Suppressor macrophage treated with lipopolysaccharide for 4 hours (primary cell): Measurements from ENCODE around the gene SEMA6B.
"Not testable (repeated sequence)": the region's sequence is repeated elsewhere in the genome, so short reads cannot be mapped to it uniquely, and the experiment has no call there.

Experiments
- DNase-seq: peaks from one replicate; pipeline ENCODE4 v3.0.0-alpha.2; 2020

Gene SEMA6B

DNA sequence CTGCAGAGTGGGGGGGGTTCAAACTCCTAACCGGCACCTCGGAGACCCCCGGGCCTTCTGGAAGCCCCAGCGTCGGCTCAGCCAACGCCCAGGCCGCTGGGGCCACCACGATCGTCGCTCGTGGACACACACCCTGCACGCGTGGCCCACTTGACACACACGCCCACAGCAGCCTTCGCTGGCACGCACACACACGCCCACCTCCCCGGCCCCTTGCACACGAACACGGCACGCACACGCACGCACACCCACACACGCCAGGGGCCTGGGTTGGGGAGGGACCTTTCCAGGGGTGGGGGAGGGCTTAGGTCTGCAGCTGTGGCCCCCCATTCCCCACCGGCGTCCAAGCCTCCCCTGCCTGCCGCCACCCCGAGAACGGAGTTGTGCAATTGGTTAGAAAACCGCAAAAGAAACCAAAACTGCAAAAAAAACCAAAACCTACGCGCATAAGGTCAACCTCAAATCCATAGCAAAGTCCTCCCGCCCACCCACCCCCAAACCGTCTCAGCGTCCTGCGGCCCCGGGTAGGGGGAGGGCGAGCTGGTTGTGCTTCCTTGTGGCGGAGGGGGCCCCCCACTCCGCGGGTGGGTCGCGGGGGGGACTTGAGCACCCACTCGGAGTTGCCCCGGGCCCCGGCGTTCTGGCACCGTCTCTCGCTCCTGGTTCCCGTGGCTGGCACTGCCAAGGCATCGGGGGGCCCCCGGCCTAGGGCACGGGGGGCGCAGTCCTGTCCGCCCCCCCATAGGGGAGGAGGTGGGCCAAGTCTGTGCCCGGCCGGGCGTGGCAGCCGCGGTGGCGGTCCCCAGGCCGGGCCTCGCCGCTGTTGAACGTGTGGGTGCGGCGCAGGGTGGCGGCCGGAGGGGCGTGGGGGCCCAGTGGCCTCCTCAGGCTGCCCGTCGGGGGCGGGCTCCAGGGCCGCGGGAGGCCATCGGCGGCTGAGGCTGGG, 16.3 kb downstream of the SEMA6B start:
- DNase-seq: peak; percentile 90

DNA sequence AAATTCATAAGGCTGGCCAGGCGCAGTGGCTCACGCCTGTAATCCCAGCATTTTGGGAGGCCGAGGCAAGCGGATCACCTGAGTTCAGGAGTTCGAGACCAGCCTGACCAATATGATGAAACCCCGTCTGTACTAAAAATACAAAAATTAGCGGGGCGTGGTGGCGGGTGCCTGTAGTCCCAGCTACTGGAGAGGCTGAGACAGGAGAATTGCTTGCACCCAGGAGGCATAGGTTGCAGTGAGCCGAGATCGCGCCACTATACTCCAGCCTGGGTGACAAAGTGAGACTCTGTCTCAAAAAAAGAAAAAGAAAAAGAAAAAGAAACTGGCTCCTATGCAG, 17.7 kb downstream of the SEMA6B start:
- not testable (repeated sequence) for DNase-seq

DNA sequence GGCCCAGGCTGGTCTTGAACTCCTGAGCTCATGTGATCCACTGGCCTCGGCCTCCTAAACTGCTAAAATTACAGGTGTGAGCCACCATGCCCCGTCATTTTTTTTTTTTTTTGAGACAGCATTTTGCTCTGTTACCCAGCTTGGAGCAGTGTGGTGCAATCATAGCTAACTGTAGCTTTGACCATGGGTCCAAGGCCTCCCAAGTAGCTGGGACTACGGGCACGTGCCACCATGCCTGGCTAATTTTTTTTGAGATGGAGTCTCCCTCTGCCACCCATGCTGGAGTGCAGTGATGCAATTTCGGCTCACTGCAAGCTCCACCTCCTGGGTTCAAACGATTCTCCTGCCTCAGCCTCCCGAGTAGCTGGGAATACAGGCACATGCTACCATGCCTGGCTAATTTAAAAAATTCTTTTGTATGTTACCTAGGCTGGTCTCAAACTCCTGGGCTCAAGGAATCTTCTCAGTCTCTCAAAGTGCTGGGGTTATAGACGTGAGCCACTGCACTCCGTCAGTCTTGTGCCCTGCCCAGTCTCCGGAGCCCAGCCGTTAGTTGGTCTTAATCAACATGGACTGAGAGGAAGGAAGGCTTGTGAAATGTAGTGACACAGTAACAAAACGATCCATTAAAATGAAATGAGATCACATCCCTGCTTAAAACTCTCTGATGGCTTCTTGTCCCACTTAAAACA, 18.2 kb downstream of the SEMA6B start:
- DNase-seq: peak; percentile 85

DNA sequence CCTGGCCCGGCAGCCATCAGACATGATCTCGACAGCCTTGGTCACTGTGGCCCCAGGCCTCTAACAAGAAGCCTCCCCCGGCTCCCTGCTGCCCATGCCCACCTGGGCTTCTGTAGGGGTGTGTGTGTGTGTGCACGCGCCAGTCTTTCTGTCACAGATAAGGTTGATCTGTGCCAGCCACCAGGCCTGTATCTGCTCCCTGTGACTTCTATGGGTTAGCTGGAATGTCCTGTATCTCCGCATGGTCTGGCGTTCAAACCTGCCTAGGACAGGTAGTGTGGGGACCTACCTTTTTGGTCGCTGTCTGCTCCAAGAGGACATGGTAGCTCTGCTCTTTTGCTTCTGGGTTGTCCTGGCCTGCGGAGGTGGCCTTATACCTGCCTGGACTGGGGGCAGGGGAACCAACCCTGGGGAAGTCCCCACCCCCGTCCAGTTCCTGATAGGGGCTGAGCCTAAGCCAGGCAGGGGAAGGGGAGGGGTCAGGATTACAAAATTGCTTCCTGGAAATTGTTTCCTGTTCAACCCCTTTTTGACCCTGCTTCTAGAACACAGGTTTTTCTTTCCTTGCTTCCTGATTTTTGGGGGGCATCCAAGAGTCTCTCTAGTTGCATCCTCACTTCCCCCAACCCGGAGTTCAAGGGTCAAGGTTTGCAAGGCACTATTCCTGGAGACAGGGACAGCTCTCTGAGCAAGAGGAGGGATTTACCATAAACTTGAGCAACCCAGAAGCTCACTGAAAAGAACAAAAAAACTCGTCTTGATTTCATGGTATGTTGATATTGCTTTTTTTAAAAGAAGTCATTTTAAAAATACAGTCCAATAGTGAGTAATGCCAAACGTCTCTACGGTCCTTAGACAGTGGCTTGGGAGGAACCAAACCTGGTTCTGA, 19.5 kb downstream of the SEMA6B start, which contains the start of gene LRG1:
TSS of gene LRG1 (minus strand) at position 344 of the 889 bp plus-strand sequence. CDS start at position 321, 23 bp downstream.
- DNase-seq: peak; percentile 91

DNA sequence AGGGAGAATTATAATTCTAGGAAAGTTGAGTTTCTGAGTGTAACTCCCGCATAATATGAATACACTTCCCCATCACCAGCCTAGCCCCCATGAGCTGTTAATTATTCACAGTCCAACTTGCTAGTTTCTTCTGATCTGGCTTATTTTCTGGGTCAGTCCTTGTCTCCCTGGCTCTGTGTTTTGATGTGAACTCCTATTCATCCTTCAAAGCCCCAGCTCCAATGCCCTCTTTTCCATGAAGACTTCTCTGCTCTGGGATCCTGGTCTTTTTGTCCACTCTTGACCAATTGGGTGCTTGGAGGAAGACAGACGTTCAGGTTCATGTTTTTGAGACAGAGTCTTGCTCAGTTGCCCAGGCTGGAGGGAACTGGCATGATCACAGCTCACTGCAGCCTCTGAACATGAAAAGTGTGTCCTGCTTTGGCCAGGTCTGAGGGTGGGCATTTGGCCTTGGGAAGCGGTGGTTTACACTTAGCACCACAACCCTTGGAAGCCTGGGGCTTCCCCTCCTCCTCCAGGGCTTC, 20.3 kb downstream of the SEMA6B start:
- DNase-seq: no peak

DNA sequence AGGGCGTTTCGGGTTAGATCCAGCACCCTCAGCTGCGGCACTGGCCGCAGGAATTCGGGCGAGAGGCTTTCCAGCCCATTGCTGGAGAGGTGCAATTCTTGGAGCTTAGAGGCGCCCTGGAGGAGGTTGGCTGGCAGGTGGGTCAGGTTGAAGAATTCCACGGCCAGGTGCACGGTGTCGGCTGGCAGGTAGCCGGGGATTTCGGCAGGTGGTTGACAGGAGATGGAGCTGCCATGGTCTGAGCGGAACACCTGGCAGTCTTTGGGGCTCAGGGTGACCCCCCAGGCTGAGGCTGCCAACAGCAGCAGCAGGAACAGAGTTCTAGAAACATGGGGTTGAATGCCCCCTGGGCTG, 20.9 kb downstream of the SEMA6B start:
- no peak for DNase-seq

DNA sequence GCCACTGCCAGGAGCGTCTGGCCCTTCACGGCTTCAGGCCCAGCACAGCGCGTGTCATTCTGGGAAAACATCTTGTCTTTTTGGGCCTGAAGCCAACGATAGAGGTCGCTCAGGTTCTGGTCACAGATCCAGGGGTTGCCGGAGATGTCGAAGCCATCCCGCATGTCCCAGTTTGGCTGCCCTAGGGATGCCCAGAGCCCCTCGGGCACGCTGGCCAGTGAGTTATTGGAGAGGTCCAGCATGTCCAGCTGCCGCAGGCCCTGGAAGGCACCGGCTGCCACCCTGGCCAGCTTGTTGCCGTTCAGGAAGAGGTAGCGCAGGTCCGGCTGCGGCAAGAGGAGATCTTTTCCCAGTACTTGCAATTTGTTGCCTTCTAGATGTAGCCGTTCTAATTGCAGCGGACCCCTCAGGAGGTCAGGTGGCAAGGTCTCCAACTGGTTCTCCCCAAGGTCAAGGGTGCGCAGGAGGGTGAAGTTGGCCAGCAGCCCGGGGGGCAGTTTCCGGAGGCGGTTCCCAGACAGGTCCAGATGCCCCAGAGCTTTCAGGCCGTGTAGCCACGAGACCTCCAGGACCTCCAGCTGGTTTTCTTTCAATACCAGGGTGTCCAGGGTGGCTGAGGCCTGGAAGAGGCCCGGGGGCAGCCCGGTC, 21.4 kb downstream of the SEMA6B start:
- DNase-seq: no peak

DNA sequence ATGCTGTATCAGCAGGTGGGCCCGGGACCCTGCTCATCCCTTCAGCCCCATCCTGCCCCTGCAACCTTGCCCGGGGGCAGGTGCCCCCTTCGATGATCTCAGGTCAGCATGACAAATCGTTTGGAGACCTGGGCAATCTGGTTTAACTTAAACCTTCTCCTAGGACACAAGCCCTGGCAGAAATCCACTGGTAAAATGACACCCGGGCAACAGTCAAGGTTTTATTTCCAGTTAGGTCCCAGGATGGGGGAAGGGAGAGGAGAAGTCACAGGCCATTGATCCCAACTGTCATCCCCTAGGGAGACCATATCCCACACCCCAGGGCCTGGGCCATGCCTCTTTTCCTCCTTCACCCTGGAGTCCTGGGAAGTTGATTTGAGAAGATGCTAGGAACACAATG, 22.7 kb downstream of the SEMA6B start:
- no peak for DNase-seq

DNA sequence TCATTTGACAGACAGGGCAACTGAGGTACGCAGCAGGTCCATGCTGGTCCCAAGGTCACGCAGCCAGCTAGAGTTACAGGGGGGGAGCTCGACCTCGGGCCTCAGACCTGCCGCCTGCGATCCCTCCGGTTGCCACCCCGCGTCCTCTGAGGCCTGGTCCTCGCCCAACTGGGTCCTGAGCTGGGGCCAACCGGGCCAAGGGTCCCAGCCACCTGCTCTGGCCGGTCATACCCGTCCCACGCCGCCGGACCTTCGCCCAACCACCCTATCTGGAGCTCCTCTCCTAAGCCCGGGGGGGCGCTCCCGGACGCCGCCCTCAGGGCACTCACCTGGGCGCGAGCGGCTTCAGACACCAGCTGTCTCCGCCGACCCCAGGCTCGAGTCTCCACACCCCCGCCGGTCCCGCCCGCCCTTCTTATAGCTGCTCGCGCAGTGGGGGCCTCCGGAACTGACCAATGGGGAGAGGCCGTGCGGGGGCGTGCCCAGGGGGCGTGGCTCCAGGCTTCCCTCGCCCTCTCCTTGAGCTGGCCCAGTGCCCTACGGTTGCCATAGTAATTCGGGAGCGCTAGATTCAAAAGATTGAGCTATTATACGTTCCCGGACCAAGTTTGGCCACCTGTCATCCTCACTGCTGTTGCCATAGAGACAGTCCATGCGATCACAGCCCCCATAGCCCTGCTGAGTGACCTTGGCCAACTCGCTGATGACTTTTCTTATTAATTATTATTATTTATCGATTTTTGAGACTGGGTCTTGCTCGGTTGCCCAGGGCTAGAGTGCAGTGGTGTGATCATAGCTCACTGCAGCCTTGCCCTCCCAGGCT, 24.4 kb downstream of the SEMA6B start, which contains the start of gene PLIN5:
TSS of gene PLIN5 (minus strand) at position 389 of the 823 bp plus-strand sequence. CDS start 1,150 bp downstream, outside the sequence.
- peak; percentile 63 for DNase-seq

DNA sequence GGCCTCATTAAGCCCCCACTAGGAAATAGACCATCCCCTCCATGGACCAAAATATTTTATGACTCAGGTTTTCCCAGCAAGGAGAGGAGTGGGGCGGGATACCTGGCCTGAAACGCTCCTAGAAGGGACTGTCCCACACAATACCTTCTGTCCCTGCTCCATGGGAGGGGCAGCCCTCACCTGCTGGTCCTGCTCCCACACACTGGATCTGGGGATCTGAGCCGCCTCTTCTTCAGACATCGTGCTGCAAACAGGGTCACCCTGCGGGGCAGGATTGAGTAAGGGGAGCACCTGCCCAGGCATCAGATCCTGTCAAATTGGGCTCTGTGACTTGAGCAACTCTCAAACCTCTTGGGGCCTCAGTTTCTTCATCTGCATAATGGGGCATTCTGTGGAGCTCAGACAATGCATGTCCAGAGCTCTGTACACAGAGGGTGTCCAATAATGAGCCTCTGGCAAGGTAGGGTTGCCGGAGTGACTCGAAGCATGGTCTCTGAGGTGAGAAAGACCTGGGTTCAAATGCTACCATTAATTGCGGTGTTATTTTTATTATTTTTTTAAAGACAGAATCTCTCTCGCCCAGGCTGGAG, 25.6 kb downstream of the SEMA6B start:
- DNase-seq: no peak

DNA sequence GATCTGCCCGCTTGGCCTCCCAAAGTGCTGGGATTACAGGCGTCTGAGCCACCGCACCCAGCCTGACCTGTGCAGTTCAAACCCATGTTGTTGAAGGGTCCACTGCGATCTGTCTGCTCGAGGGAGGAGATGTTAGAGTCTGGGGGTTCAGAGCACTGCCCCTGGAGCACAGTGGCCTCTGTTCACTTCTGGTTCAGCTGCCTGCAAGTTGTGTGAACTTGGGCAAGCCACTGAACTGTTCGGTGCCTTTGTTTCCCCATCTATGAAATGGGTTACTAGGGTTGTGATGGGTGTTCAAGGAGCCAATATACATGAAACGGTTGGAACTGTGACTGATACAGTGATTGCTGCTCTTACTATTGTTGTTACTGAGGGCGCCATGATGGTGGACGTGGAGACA, 26.1 kb downstream of the SEMA6B start:
- DNase-seq: no peak

DNA sequence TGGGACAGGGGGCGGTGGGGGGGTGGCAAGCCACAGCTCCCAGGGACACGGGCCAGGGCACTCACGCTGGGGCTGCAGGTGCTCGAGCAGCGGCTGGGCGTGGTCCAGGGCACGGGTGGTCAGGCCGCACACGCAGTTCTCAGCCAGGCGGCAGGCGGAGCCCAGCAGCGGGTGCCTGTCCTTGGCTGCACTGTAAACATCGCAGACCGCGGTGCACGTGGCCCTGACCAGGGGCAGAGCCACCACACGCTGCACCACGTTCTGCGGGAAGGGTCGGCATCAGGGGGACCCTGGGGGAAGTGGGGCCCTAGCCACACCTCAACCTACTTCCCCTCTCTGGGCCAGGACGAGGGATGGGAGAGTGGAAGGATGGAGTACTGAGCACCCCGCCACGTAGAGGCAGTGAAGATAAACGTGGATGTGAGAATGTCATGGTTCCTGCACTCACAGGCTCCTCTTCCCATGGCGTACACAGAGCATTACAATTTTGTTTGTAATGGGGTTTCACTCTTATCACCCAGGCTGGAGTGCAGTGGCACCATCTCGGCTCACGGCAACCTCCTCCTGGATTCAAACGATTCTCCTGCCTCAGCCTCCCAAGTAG, 27.8 kb downstream of the SEMA6B start:
- DNase-seq: no peak

DNA sequence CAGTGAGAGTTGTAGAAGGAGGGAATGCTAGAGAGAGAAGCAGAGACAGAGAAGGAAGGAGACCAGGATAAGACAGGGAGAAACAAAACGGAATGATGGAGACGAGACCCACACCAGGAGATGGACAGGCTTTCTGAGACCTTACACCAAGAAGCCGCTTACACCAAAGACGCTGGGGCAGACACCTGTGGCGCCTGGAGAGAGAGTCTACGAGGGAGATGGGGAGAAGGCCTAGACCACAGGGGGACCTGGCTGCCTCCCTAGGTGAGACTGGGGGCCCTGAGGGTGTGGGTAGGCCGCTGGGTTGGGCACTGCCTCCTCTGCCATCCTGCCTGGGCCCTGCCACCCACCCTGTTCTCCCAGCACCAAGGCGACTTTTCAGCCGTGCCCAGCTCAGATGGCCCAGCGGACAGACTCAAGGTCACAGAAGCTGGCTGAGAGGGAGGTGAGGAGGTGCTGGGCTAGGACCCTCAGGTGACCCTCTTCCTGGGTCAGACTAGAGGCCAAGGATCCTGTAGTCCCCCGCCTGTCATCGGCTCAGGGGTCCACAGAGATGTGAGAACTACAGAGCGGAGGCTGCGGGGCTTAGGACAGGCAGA, 29.5 kb downstream of the SEMA6B start:
- no peak for DNase-seq

DNA sequence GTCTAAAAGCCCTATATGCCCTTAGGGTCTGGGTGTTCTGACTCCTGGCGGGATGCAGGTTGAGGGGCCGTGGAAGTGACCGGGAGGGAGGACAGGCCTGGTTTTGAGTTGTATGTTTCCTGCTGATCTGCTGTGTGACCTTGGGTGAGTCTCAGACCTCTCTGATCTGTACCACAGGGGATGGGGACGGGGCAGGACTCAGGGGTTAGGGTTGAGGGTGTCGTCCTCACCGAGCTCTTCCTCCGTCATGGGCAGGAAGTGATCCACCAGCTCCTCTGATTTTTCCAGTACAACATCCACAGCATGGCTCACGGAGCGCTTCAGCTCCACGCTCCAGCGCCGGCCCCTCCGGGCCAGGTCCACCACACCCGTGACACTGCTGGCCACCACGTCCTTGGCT, 30.6 kb downstream of the SEMA6B start:
- no peak for DNase-seq

DNA sequence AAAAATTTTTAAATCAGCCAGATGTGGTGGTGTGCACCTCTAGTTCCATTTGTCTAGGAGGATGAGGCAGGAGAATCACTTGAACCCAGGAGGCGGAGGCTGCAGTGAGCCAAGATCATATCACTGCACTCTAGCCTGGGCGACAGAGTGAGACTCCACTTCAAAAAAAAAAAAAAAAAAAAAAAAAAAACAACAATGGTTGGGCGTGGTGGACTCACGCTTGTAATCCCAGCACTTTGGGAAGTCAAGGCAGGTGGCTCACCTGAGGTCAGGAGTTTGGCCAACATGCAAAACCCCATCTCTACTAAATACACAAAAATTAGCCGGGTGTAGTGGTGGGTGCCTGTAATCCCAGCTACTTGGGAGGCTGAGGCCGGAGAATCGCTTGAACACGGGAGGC, 32.1 kb downstream of the SEMA6B start:
- DNase-seq: not testable (repeated sequence)

DNA sequence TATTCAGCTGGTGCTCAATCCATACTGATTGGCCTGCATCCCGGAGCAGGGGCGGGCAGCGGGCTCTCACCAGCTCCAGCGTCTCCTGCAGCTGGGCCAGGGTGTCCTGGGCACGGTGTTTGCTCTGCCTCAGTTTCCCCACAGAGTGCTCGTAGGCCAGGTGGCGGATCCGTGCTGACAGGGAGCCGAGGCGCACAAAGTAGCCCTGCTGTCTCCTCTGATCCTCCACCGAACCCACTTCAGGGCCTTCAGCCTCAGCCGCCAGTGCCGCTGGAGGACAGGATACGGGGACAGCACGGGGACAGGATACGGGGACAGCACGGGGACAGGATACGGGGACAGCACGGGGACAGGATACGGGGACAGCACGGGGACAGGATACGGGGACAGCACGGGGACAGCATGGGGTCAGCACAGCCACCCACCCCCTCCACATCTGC, 33.9 kb downstream of the SEMA6B start:
- DNase-seq: no peak

DNA sequence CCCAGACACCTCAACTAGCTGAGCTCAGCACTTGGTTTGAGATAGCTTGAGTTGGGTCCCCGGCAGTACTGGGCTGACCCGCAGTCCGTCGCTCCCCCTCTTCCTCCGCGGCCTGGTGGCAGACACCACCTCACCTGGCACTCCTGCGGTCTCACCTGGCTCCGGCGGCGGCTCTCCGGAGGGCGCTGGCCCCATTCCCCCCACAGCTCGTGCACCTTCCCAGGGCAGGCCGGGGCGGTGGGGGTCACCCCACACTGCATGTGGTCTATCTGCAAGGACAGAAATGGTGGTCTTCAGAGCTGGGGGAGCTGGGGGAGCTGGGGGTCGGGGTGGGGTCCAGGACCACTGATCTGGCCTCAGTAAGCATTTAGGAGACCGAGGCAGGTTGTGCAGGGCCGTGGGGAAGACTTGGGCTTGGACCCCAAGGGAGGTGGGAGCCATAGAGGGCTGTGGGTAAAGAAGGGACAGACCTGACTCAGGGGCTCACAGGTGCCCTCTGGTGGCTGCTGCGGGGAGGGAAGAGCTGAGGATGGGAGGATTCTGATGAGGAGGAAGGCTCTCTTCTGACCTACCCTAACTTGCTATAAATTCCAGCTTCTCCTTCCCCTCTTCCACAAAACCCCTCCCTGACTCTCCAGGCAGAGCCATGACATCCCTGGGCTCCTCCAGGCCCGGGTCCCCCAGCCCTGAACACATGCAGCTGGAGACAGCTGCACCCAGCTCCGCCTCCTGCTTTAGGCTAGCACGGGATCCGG, 34.5 kb downstream of the SEMA6B start:
- peak; percentile 78 for DNase-seq

DNA sequence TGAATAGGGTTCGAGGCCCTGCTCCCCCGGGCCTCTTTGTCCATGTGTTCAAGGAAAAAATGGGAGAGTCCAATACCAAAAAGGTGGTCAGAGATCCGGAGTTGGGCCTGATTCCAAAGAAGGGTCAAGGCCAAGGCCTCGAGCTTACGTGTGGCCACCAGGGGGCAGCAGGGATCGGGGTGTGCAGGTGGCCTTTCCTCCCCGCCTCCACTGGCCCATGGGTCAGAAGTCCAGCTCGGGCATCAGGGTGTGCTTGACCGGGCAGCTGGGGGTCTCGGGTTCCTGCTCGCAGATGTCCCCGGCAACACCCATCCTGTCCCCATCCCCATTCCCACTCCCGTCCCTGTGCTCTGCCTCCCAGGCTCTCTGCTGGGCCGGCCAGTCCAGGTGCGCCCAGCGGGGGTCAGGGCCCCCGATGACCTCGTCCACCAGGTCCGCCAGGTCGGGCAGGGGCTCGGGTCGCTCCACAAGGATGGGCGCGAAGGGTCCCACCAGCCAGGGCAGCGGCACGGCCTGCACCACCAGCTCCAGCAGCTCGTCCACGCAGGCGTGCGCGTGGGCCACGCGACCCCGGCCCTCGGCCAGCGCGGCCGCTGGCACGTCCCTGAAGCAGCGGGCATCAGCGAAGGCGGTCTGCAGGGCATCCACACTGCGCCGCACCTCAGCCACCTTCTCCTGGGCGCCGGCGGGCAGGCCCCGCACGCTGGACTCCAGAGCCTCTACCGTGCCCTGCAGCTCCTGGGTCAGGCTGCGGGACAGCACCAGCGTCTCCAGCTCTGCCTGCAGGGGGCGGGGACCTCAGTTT, 36.0 kb downstream of the SEMA6B start:
- peak; percentile 78 for DNase-seq
